Epithelial cell of proximal tubule (primary cell): ENCODE results near the gene CLPX. TPM values are rescaled to one million over a fixed set of nuclear protein-coding genes. Genes with fewer than 3 reads are reported as not detected.

Experiments used
- DNase-seq: peaks from one replicate; pipeline ENCODE4 v3.0.0-alpha.2; 2011; ENCODE audit warnings: low read depth
- H3K4me3 ChIP-seq: 2 replicates; pipeline ENCODE4 v1.5.1; 2011; ENCODE audit warnings: low read depth, mild to moderate bottlenecking, low read length
- total RNA-seq: library from RNA; depleted of rRNA; stranded (reverse); fragments of >200 nt; gene quantifications from 2 replicates; pipeline ENCODE4 v1.2.3, GENCODE V29; 2015
- TF ChIP-seq, protein P1 (sequence below): conservative IDR thresholded peaks from 2 replicates; pipeline ENCODE4 v1.5.1; 2012; ENCODE audit warnings: low read depth, mild to moderate bottlenecking, low read length

CLPX gene
- total RNA-seq, 1 donor from 2014 or later: 24.3 TPM

DNA sequence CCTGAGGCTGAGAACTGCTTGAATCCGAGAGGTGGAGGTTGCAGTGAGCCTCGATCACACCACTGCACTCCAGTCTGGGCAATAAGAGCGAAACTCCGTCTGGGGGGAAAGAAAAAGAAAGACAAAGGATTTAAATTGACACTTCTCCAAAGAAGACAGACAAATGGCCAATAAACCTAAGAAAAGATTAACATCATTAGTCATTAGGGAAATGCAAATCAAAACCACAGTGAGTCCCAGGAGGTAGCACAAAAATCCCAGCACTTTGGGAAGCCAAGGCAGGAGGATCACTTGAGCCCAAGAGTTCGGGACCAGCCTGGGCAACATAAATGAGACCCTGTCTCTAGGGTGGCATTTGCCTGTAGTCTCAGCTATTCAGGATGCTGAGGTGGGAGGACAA, 12.6 kb downstream of the CLPX start:
- TF ChIP-seq, protein P1, sequence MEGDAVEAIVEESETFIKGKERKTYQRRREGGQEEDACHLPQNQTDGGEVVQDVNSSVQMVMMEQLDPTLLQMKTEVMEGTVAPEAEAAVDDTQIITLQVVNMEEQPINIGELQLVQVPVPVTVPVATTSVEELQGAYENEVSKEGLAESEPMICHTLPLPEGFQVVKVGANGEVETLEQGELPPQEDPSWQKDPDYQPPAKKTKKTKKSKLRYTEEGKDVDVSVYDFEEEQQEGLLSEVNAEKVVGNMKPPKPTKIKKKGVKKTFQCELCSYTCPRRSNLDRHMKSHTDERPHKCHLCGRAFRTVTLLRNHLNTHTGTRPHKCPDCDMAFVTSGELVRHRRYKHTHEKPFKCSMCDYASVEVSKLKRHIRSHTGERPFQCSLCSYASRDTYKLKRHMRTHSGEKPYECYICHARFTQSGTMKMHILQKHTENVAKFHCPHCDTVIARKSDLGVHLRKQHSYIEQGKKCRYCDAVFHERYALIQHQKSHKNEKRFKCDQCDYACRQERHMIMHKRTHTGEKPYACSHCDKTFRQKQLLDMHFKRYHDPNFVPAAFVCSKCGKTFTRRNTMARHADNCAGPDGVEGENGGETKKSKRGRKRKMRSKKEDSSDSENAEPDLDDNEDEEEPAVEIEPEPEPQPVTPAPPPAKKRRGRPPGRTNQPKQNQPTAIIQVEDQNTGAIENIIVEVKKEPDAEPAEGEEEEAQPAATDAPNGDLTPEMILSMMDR: no peak
- H3K4me3 ChIP-seq: no peak overlapping the region
- DNase-seq: no peak

DNA sequence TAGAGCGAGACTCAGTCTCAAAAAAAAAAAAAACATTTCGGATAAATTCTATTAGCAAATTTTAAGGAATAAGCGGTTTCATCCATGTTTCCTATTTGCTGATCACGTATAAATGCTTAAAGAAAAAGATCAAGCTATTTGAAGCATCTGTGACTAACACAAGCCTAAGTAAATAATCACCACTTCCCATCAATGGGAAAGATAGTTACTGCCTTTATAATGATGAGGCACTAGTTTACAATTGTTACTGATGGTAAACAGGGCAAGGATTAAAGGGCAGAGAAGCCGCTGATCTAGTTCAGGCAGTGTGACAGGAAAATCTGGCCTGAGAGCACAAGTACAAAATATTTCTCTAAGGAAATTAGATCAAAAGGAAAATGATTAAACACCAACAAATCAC, 13.7 kb downstream of the CLPX start:
- no peak for DNase-seq
- TF ChIP-seq, protein P1: no peak
- no peak overlapping the region for H3K4me3 ChIP-seq

DNA sequence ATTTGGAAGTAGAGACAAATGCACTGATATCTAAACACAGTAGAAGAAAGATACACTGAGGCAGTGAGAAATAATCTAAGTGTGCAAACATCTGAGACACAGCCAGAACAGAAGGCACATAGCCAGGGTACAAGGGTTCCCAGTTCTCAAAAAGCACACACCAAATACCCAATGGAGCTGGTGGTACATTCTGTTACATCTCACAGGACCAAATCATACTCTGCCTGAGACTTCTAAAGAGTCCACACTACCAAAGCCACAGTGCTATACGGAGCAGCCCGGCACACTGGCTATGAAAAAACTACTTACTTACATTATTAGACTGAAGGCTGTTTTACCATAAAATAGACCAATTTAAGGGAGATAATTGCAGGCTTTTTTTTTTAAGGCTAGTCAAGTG, 19.3 kb downstream of the CLPX start:
- TF ChIP-seq, protein P1: no peak
- H3K4me3 ChIP-seq: no peak overlapping the region
- no peak for DNase-seq

DNA sequence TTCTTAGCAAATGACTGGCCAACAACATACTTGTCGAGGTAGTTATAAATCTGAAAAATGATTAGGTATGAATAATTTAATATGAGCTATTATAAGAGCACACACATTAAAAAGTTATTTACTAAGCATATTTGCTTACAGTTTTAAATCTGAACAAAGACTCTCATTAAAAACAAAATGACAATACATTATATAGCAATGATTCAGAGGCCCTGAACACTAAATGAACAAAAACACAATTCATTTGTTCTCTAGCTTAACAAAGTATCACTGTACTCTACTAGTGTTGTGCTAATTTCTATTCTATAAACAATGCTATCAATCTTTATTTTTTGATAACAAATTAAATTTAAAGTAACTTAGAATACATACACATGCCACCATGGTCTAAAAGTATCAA, 21.0 kb downstream of the CLPX start:
- H3K4me3 ChIP-seq: no peak overlapping the region
- TF ChIP-seq, protein P1: no peak
- DNase-seq: no peak

DNA sequence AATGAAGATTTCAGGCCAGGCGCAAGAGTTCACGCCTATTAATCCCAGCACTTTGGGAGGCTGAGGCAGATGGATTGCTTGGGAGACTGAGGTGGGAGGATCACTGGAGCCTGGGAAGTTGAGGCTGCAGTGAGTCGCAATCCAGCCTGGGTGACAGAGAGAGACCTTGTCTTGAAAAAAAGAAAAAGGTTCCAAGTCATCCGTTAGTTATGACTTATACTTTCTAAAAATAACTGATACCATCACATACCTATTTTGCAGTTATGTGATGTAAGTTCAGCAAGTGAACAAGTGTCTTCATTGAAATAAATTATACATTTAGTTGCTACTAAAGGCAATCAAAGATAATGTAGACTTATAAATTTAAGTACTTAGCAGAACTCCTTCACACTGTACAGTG, 22.1 kb downstream of the CLPX start:
- TF ChIP-seq, protein P1: no peak
- no peak for DNase-seq
- no peak overlapping the region for H3K4me3 ChIP-seq

DNA sequence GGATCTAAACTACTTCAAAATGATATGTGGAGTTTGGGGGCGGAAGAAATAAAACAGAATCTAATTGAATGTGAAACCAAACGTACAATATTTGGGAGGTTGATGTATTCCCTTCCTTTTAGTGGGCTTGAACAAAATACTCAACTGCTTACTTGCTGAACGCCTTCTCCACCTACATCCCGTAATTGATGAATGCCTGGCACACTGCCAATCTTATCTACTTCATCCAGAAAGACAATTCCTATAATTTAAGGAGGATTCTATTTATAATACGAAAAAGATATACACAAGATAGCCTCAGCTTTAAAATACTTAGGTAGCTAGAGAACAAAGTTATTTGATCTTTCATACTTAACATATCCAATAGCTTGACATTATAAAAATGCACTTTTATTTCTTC, 28.4 kb downstream of the CLPX start:
- no peak for DNase-seq
- TF ChIP-seq, protein P1: no peak
- H3K4me3 ChIP-seq: no peak overlapping the region

DNA sequence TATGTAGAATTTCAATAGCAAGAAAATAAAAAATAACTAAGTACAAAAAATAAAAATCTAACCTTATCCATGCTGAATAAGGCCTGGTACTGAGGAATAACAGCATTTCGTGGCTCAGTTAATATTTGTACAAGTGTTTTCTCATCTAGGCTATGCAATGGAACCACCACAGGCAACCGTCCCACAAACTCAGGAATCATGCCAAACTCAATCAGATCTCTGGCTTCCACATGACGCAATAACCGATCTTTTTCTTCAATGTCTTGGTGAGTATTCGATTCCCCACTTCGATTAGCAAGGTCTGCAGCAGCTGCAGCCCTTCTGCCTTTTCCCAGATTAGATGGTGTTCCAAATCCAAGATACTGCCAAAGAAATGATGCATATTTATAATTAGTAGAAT, 30.4 kb downstream of the CLPX start:
- DNase-seq: no peak
- TF ChIP-seq, protein P1: no peak
- no peak overlapping the region for H3K4me3 ChIP-seq
